ENCODE measurements around the gene TNNT2.

GRCh38 chr1:201360901-201361651, 16.4 kb downstream of the TNNT2 start:
- TF ChIP-seq CTCF (IDR thresholded peaks at IDR 0.05) (no peak), POLR2A (IDR thresholded peaks at IDR 0.05) (no peak)

All from stomach (tissue), 4 donors.